NCI-H2196 (cell line): ENCODE measurements around the gene ACTN4.
A peak's percentile ranks its signal among the peaks of the same experiment; 100 is the strongest.
"Not testable (repeated sequence)": the region's sequence is repeated elsewhere in the genome, so short reads cannot be mapped to it uniquely, and the experiment has no call there.

ENCODE experiments used
- DNase-seq: peaks from one replicate; lab custom pipeline; 2025; ENCODE audit not compliant: unreplicated experiment; lab: John Stamatoyannopoulos, UW

Gene ACTN4

GRCh38 chr19:38647368-38647965, at the start of gene ACTN4:
TSS of gene ACTN4 (plus strand) at chr19:38647649. CDS start at chr19:38647746, 97 bp downstream.
- DNase-seq = peak; percentile 98

GRCh38 chr19:38599722-38600121, 47.7 kb upstream of the ACTN4 start:
- no peak for DNase-seq

- DNase-seq = not testable (repeated sequence)
Observed at GRCh38 chr19:38602856-38603255, 44.6 kb upstream of the ACTN4 start.

- no peak for DNase-seq
Observed at GRCh38 chr19:38606131-38606530, 41.3 kb upstream of the ACTN4 start.

GRCh38 chr19:38614289-38614688, 33.2 kb upstream of the ACTN4 start:
- DNase-seq = no peak

GRCh38 chr19:38615007-38615581, 32.4 kb upstream of the ACTN4 start:
- no peak for DNase-seq

GRCh38 chr19:38616265-38616664, 31.2 kb upstream of the ACTN4 start:
- no peak for DNase-seq

GRCh38 chr19:38617283-38617763, 30.1 kb upstream of the ACTN4 start:
- DNase-seq = no peak

GRCh38 chr19:38617764-38618589, 29.5 kb upstream of the ACTN4 start, which contains the start of gene MAP4K1:
TSS of gene MAP4K1 (minus strand) at chr19:38617953. CDS start at chr19:38617895, 58 bp downstream.
- DNase-seq = no peak

- peak; percentile 99 for DNase-seq
Observed at GRCh38 chr19:38618590-38619360, 28.7 kb upstream of the ACTN4 start, which contains the start of gene EIF3K. TSS of gene EIF3K (plus strand) at chr19:38619188. CDS start at chr19:38619269, 81 bp downstream.

GRCh38 chr19:38619361-38620174, 27.9 kb upstream of the ACTN4 start:
- no peak for DNase-seq

GRCh38 chr19:38624822-38625221, 22.6 kb upstream of the ACTN4 start:
- DNase-seq = no peak

- no peak for DNase-seq
Observed at GRCh38 chr19:38626401-38626800, 21.0 kb upstream of the ACTN4 start.

GRCh38 chr19:38629568-38629967, 17.9 kb upstream of the ACTN4 start:
- no peak for DNase-seq

- DNase-seq = not testable (repeated sequence)
Observed at GRCh38 chr19:38631301-38631700, 16.1 kb upstream of the ACTN4 start.

GRCh38 chr19:38631811-38632475, 15.5 kb upstream of the ACTN4 start:
- not testable (repeated sequence) for DNase-seq

- no peak for DNase-seq
Observed at GRCh38 chr19:38632476-38633213, 14.8 kb upstream of the ACTN4 start.

- DNase-seq = peak; percentile 68
Observed at GRCh38 chr19:38634757-38635482, 12.5 kb upstream of the ACTN4 start.
